Fibroblast of gingiva (primary cell): ENCODE measurements around the gene FAM184B.
"Not testable (repeated sequence)": the region's sequence is repeated elsewhere in the genome, so short reads cannot be mapped to it uniquely, and the experiment has no call there.

Experiments
- DNase-seq: peaks from one replicate; pipeline ENCODE4 v3.0.0-alpha.2; 2011; ENCODE audit warnings: low read depth

The FAM184B gene

GRCh38 chr4:17718471-17718870 lies 63.0 kb downstream of the FAM184B start:
- DNase-seq: no peak

GRCh38 chr4:17717301-17717700 lies 64.1 kb downstream of the FAM184B start:
- no peak for DNase-seq

GRCh38 chr4:17715511-17715910 lies 65.9 kb downstream of the FAM184B start:
- DNase-seq: no peak

- DNase-seq: no peak
Observed at GRCh38 chr4:17713779-17714178, 67.6 kb downstream of the FAM184B start.

GRCh38 chr4:17712166-17712565 lies 69.3 kb downstream of the FAM184B start:
- no peak for DNase-seq

- DNase-seq: not testable (repeated sequence)
Observed at GRCh38 chr4:17711206-17711605, 70.2 kb downstream of the FAM184B start.

- no peak for DNase-seq
Observed at GRCh38 chr4:17709763-17710068, 71.7 kb downstream of the FAM184B start.

- no peak for DNase-seq
Observed at GRCh38 chr4:17708992-17709762, 72.2 kb downstream of the FAM184B start.

- DNase-seq: no peak
Observed at GRCh38 chr4:17707671-17708070, 73.8 kb downstream of the FAM184B start.

- DNase-seq: no peak
Observed at GRCh38 chr4:17705107-17705506, 76.3 kb downstream of the FAM184B start.

GRCh38 chr4:17704020-17704650 lies 77.3 kb downstream of the FAM184B start:
- DNase-seq: no peak

GRCh38 chr4:17702641-17703040 lies 78.8 kb downstream of the FAM184B start:
- no peak for DNase-seq

GRCh38 chr4:17701882-17702281 lies 79.5 kb downstream of the FAM184B start:
- no peak for DNase-seq

- no peak for DNase-seq
Observed at GRCh38 chr4:17701138-17701839, 80.1 kb downstream of the FAM184B start.

GRCh38 chr4:17699380-17699779 lies 82.0 kb downstream of the FAM184B start:
- no peak for DNase-seq

GRCh38 chr4:17698116-17698515 lies 83.3 kb downstream of the FAM184B start:
- no peak for DNase-seq

- DNase-seq: no peak
Observed at GRCh38 chr4:17695341-17695740, 86.1 kb downstream of the FAM184B start.

- DNase-seq: no peak
Observed at GRCh38 chr4:17694552-17694951, 86.9 kb downstream of the FAM184B start.

- no peak for DNase-seq
Observed at GRCh38 chr4:17690898-17691297, 90.5 kb downstream of the FAM184B start.

- no peak for DNase-seq
Observed at GRCh38 chr4:17690135-17690534, 91.3 kb downstream of the FAM184B start.

GRCh38 chr4:17688011-17688441 lies 93.4 kb downstream of the FAM184B start:
- no peak for DNase-seq

- DNase-seq: no peak
Observed at GRCh38 chr4:17687237-17687857, 94.1 kb downstream of the FAM184B start.

GRCh38 chr4:17684648-17685047 lies 96.8 kb downstream of the FAM184B start:
- DNase-seq: not testable (repeated sequence)
